NOMO-1 treated with DMSO at 0.1 percent for 48 hours (cell line): ENCODE measurements around the gene FA2H.
"Not testable (repeated sequence)": the region's sequence is repeated elsewhere in the genome, so short reads cannot be mapped to it uniquely, and the experiment has no call there.

Experiments used
- DNase-seq: peaks from one replicate; lab custom pipeline; 2025; ENCODE audit not compliant: unreplicated experiment; lab: John Stamatoyannopoulos, UW

Gene FA2H

GRCh38 chr16:74724820-74725549 is 49.6 kb downstream of the FA2H start:
- no peak for DNase-seq

- no peak for DNase-seq
Observed at GRCh38 chr16:74723256-74723655, 51.4 kb downstream of the FA2H start.

GRCh38 chr16:74722156-74722555 is 52.5 kb downstream of the FA2H start:
- DNase-seq: not testable (repeated sequence)

GRCh38 chr16:74721716-74722115 is 52.9 kb downstream of the FA2H start:
- DNase-seq: no peak

- DNase-seq: peak; percentile 28
Observed at GRCh38 chr16:74720579-74720978, 54.0 kb downstream of the FA2H start.

GRCh38 chr16:74718741-74719610 is 55.6 kb downstream of the FA2H start:
- DNase-seq: no peak

- DNase-seq: no peak
Observed at GRCh38 chr16:74718140-74718539, 56.5 kb downstream of the FA2H start.

GRCh38 chr16:74717367-74717766 is 57.3 kb downstream of the FA2H start:
- no peak for DNase-seq

- DNase-seq: no peak
Observed at GRCh38 chr16:74716355-74716754, 58.3 kb downstream of the FA2H start.

- DNase-seq: no peak
Observed at GRCh38 chr16:74713876-74714275, 60.7 kb downstream of the FA2H start.

GRCh38 chr16:74713325-74713724 is 61.3 kb downstream of the FA2H start:
- DNase-seq: no peak

- no peak for DNase-seq
Observed at GRCh38 chr16:74711938-74712337, 62.7 kb downstream of the FA2H start.

- DNase-seq: no peak
Observed at GRCh38 chr16:74710401-74710800, 64.2 kb downstream of the FA2H start.

GRCh38 chr16:74709441-74709877 is 65.2 kb downstream of the FA2H start:
- peak; percentile 85 for DNase-seq

GRCh38 chr16:74700438-74701225 is 74.0 kb downstream of the FA2H start, which contains the start of gene MLKL:
TSS of gene MLKL (minus strand) at chr16:74700862. CDS start at chr16:74695757, 5,105 bp downstream.
- DNase-seq: peak; percentile 59

- peak; percentile 23 for DNase-seq
Observed at GRCh38 chr16:74700116-74700437, 74.5 kb downstream of the FA2H start.

- DNase-seq: no peak
Observed at GRCh38 chr16:74699666-74700065, 75.0 kb downstream of the FA2H start.

GRCh38 chr16:74698222-74698621 is 76.4 kb downstream of the FA2H start:
- peak; percentile 71 for DNase-seq

- peak; percentile 66 for DNase-seq
Observed at GRCh38 chr16:74695450-74696422, 78.9 kb downstream of the FA2H start.
